SHP77 treated with DMSO at 0.1 percent for 48 hours (cell line): ENCODE results near the gene CCDC102A.

ENCODE experiments used
- DNase-seq: peaks from one replicate; lab custom pipeline; 2025; lab: John Stamatoyannopoulos, UW

The CCDC102A gene

GRCh38 chr16:57477531-57478202 is 58.7 kb downstream of the CCDC102A start:
- DNase-seq: no peak

GRCh38 chr16:57476546-57477410 is 59.6 kb downstream of the CCDC102A start:
- no peak for DNase-seq

GRCh38 chr16:57475711-57476339 is 60.5 kb downstream of the CCDC102A start:
- no peak for DNase-seq

- no peak for DNase-seq
These were observed 61.4 kb downstream of the CCDC102A start for GRCh38 chr16:57474671-57475661.

- DNase-seq: no peak
These were observed 62.5 kb downstream of the CCDC102A start for GRCh38 chr16:57473906-57474305.

- no peak for DNase-seq
These were observed 63.1 kb downstream of the CCDC102A start for GRCh38 chr16:57473176-57473840.

- no peak for DNase-seq
These were observed 63.7 kb downstream of the CCDC102A start for GRCh38 chr16:57472665-57473060.

- DNase-seq: no peak
These were observed 64.3 kb downstream of the CCDC102A start for GRCh38 chr16:57471852-57472664.

GRCh38 chr16:57471209-57471608 is 65.2 kb downstream of the CCDC102A start:
- DNase-seq: no peak

DNA sequence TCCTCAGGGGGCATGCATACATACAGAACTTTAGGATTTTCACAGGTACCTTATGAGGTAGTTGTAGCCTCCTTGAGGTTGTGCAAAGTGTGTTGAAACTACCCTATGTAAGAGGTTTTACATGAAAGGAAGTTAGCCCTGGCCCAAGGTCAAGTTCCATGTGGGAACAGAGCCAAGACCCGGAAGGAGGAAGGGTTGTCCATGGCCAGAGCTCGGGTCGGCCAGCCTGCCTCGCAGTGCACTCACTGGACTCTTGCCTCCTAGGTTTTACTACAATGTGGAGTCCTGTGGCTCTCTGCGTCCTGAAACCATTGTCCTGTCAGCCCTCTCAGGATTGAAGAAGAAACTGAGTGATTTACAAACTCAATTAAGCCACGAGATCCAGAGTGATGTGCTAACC is 65.7 kb downstream of the CCDC102A start:
- no peak for DNase-seq

DNA sequence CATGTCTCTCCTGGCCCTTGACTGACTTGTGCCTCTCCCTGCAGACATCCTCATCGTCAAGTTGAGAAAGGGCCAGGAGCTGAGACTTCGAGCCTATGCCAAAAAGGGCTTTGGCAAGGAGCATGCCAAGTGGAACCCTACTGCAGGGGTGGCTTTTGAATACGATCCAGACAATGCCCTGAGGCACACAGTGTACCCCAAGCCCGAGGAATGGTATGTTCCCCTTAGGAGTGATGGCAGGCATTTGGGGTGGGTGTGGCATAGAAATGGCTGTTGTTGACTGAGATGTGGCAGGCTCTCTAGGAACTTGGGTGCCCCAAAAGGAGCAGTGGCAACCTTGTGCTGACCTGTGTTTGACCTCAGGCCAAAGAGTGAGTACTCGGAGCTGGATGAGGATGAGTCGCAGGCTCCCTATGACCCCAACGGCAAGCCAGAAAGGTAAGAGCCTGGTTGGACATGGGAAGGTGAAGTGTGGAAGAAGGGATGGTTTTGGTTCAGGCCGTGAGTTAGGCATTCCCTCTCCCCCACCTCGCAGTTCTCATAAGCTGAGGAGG is 66.4 kb downstream of the CCDC102A start:
- DNase-seq: no peak

- DNase-seq: no peak
These were observed 67.3 kb downstream of the CCDC102A start for GRCh38 chr16:57469046-57469445.

DNA sequence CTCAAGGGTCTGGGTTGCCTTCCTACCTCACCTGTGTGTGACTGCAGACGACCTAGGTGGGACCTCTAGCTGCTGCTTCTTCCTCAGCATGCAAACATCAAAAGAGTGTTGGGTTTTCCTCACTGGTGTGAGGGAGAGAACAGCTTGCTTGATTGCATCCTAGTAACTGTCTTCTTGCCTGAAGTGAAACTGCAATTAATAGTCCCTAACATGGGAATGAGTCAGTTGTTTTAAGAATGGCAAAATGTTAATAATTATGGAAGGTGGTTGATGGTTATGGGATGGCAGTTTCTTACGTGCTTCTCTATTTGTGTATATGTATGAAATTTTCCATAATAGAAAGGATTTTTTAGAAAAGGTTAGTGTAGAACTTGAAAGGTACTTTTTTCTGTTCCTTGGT is 68.0 kb downstream of the CCDC102A start:
- no peak for DNase-seq

GRCh38 chr16:57464523-57464922 is 71.8 kb downstream of the CCDC102A start:
- DNase-seq: no peak

GRCh38 chr16:57462978-57463362 is 73.4 kb downstream of the CCDC102A start:
- DNase-seq: no peak

- peak; percentile 50 for DNase-seq
These were observed 74.0 kb downstream of the CCDC102A start, which contains the start of gene POLR2C for GRCh38 chr16:57462209-57462977. POLR2C (plus strand) TSS chr16:57462679; CDS start chr16:57462725, 46 bp downstream.
